Uterus (tissue), 2 donors: ENCODE data around the gene PDLIM7.

ENCODE experiments used
- POLR2A ChIP-seq, 2 donors: fragments of 450-650 bp; IDR thresholded peaks; one replicate each; pipeline ENCODE4 v1.6.1; 2016; ENCODE audit warnings: antibody characterized with exemption in 2 of 2, mild to moderate bottlenecking in 1 of 2, moderate library complexity in 1 of 2
- TF ChIP-seq, protein P1 (sequence below), 4 experiments: fragments of 200-600 bp in 2 of 4; fragments of 450-650 bp in 2 of 4; sonication (generic) in 2 of 4; IDR thresholded peaks; one replicate each; pipeline ENCODE4 v1.5.1; 2016 to 2019; ENCODE audit warnings: antibody characterized with exemption in 4 of 4, mild to moderate bottlenecking in 2 of 4, moderate library complexity in 1 of 4

DNA sequence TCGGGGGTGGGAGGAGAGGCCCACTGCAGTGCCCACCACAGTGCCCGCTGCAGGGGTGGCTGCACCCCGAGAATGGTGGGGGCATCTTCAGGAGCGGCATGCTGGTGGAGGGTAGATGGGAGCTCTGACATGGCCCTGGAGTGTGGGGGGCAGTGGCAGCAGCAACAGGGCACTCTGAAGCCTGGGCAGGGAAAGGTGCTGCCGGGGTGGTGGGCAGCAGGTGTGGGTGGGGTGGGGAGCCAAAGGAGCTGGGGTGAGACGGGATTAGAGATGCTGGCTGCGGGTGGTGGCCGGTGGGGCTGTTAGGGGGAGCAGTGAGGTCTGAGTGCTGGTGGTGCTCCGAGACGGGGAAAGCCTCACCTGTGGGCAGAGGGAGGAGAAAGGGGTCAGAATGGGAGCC, 39.0 kb upstream of the PDLIM7 start:
- TF ChIP-seq, protein P1, sequence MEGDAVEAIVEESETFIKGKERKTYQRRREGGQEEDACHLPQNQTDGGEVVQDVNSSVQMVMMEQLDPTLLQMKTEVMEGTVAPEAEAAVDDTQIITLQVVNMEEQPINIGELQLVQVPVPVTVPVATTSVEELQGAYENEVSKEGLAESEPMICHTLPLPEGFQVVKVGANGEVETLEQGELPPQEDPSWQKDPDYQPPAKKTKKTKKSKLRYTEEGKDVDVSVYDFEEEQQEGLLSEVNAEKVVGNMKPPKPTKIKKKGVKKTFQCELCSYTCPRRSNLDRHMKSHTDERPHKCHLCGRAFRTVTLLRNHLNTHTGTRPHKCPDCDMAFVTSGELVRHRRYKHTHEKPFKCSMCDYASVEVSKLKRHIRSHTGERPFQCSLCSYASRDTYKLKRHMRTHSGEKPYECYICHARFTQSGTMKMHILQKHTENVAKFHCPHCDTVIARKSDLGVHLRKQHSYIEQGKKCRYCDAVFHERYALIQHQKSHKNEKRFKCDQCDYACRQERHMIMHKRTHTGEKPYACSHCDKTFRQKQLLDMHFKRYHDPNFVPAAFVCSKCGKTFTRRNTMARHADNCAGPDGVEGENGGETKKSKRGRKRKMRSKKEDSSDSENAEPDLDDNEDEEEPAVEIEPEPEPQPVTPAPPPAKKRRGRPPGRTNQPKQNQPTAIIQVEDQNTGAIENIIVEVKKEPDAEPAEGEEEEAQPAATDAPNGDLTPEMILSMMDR (IDR thresholded peaks at IDR 0.05) = no peak
- TF ChIP-seq POLR2A (IDR thresholded peaks at IDR 0.05) = no peak
